Adrenal gland (tissue), 5 donors: ENCODE measurements around the gene FHIT.

ENCODE experiments used
- POLR2A ChIP-seq, 2 donors: fragments of 450-650 bp; IDR thresholded peaks; one replicate each; pipeline ENCODE4 v1.6.1; 2017; ENCODE audit warnings: antibody characterized with exemption in 2 of 2, mild to moderate bottlenecking in 2 of 2, moderate library complexity in 1 of 2
- TF ChIP-seq, protein P1 (sequence below), 6 experiments: fragments of 450-650 bp in 4 of 6; fragments of 200-600 bp in 2 of 6; sonication (generic) in 1 of 6; IDR thresholded peaks; 1 replicate in 5 of 6; 2 replicates in 1 of 6; pipeline versions ENCODE4 v1.5.1 to v1.8.0; 2016 to 2021; ENCODE audit warnings: antibody characterized with exemption in 6 of 6, mild to moderate bottlenecking in 2 of 6, moderate library complexity in 1 of 6
- donor health status: DM: no; HTN: no; CAD: no.

DNA sequence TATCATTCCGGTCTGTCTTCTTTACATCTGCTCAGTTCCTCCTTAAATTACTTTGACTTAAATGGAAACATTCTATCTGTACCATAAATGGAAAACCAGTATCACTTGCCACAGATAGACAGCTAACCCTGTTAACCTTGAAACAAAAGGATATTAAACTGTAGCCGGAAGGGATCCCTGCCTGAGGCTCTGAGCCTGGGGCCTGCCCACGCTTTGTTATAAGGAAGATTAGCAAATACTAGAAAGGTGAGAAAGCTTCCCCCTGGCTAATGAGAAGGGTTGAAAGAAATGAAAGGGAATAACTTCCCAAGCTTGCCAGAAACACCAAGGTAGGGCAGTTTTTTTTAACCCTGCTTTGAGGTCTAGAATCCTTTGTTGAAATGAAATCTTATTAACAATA, 927.6 kb downstream of the FHIT start:
- TF ChIP-seq, protein P1, sequence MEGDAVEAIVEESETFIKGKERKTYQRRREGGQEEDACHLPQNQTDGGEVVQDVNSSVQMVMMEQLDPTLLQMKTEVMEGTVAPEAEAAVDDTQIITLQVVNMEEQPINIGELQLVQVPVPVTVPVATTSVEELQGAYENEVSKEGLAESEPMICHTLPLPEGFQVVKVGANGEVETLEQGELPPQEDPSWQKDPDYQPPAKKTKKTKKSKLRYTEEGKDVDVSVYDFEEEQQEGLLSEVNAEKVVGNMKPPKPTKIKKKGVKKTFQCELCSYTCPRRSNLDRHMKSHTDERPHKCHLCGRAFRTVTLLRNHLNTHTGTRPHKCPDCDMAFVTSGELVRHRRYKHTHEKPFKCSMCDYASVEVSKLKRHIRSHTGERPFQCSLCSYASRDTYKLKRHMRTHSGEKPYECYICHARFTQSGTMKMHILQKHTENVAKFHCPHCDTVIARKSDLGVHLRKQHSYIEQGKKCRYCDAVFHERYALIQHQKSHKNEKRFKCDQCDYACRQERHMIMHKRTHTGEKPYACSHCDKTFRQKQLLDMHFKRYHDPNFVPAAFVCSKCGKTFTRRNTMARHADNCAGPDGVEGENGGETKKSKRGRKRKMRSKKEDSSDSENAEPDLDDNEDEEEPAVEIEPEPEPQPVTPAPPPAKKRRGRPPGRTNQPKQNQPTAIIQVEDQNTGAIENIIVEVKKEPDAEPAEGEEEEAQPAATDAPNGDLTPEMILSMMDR (IDR thresholded peaks at IDR 0.05), result no peak
- no peak for TF ChIP-seq POLR2A (IDR thresholded peaks at IDR 0.05)
